ENCODE data around the gene SWSAP1.

SWSAP1 gene

GRCh38 chr19:11355160-11356073 lies 19.0 kb upstream of the SWSAP1 start, which contains the start of gene PLPPR2:
TSS of gene PLPPR2 (plus strand) at chr19:11355432. CDS start at chr19:11357674, 2,242 bp downstream.
- ATAC-seq (peak; percentile 77), DNase-seq (peak; percentile 87)

GRCh38 chr19:11356074-11356397 lies 18.4 kb upstream of the SWSAP1 start:
- DNase-seq (no peak), ATAC-seq (no peak)

GRCh38 chr19:11356676-11357550 lies 17.6 kb upstream of the SWSAP1 start:
- DNase-seq (no peak), ATAC-seq (no peak)

GRCh38 chr19:11359421-11359820 lies 15.0 kb upstream of the SWSAP1 start:
- DNase-seq (no peak), ATAC-seq (no peak)

GRCh38 chr19:11361037-11361770 lies 13.3 kb upstream of the SWSAP1 start:
- ATAC-seq = peak; percentile 24

GRCh38 chr19:11361771-11362731 lies 12.4 kb upstream of the SWSAP1 start:
- ATAC-seq (no peak), DNase-seq (no peak)

More at GRCh38 chr19:11361037-11361770, 13.3 kb upstream of the SWSAP1 start:
- no peak for DNase-seq

GRCh38 chr19:11363881-11364280 lies 10.6 kb upstream of the SWSAP1 start:
- no peak for DNase-seq
- ATAC-seq = no peak

- ATAC-seq = no peak
- no peak for DNase-seq
Observed at GRCh38 chr19:11364296-11364904, 10.1 kb upstream of the SWSAP1 start.

- ATAC-seq = no peak
- DNase-seq = no peak
Observed at GRCh38 chr19:11364935-11365334, 9.5 kb upstream of the SWSAP1 start.

- DNase-seq = no peak
Observed at GRCh38 chr19:11365557-11366117, 8.8 kb upstream of the SWSAP1 start.

GRCh38 chr19:11367528-11367927 lies 6.9 kb upstream of the SWSAP1 start:
- no peak for ATAC-seq

More at GRCh38 chr19:11365557-11366117, 8.8 kb upstream of the SWSAP1 start:
- ATAC-seq = no peak

GRCh38 chr19:11370744-11371143 lies 3.7 kb upstream of the SWSAP1 start:
- ATAC-seq (no peak), DNase-seq (no peak)

More at GRCh38 chr19:11367528-11367927, 6.9 kb upstream of the SWSAP1 start:
- no peak for DNase-seq

GRCh38 chr19:11373166-11373884 lies 1.1 kb upstream of the SWSAP1 start:
- no peak for ATAC-seq
- no peak for DNase-seq

- ATAC-seq (no peak), DNase-seq (no peak)
Observed at GRCh38 chr19:11373885-11374432, 507 bp upstream of the SWSAP1 start.

- DNase-seq = peak; percentile 73
- peak; percentile 25 for ATAC-seq
Observed at GRCh38 chr19:11375143-11375948, 880 bp downstream of the SWSAP1 start.

- no peak for ATAC-seq
Observed at GRCh38 chr19:11377237-11377636, 2.8 kb downstream of the SWSAP1 start.

GRCh38 chr19:11377756-11378155 lies 3.3 kb downstream of the SWSAP1 start:
- ATAC-seq (no peak), DNase-seq (no peak)

More at GRCh38 chr19:11377237-11377636, 2.8 kb downstream of the SWSAP1 start:
- DNase-seq = no peak
